Measurements from ENCODE around the gene ATXN7L2.

DNA sequence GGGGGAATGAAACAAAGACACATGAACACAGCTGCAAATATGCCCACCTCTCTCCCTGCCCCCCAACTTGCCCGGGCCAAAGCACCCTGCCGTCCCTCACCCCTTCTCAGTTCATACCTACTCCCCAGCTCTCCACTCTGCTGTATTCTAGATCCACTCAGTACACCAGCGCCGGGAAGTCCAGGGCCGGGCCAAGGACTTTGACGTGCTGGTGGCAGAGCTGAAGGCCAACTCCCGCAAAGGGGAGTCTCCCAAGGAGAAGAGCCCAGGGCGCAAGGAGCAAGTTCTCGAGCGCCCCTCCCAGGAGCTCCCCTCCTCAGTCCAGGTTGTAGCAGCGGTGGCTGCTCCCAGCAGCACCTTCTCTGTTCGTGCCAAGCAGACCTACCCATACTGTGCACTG lies 5.0 kb downstream of the ATXN7L2 start:
- no peak for TF ChIP-seq CBX3 (IDR thresholded peaks at IDR 0.05; ENCODE audit: borderline replicate concordance, low read depth)
- TF ChIP-seq, protein P1, sequence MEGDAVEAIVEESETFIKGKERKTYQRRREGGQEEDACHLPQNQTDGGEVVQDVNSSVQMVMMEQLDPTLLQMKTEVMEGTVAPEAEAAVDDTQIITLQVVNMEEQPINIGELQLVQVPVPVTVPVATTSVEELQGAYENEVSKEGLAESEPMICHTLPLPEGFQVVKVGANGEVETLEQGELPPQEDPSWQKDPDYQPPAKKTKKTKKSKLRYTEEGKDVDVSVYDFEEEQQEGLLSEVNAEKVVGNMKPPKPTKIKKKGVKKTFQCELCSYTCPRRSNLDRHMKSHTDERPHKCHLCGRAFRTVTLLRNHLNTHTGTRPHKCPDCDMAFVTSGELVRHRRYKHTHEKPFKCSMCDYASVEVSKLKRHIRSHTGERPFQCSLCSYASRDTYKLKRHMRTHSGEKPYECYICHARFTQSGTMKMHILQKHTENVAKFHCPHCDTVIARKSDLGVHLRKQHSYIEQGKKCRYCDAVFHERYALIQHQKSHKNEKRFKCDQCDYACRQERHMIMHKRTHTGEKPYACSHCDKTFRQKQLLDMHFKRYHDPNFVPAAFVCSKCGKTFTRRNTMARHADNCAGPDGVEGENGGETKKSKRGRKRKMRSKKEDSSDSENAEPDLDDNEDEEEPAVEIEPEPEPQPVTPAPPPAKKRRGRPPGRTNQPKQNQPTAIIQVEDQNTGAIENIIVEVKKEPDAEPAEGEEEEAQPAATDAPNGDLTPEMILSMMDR (IDR thresholded peaks at IDR 0.05 in 2 of 3, conservative IDR thresholded peaks at IDR 0.05 in 1 of 3; ENCODE audit: control insufficient read depth in 2 of 3, extremely low read depth in 1 of 3, insufficient read depth in 1 of 3, low read depth in 3 of 3, low read length in 3 of 3): no peak
- TF ChIP-seq BCL3 (IDR thresholded peaks at IDR 0.05; ENCODE audit: borderline replicate concordance, insufficient read depth, low read depth, low read length, poor library complexity, severe bottlenecking): no peak
- no peak for TF ChIP-seq MTA3 (IDR thresholded peaks at IDR 0.05; ENCODE audit: borderline replicate concordance, low read length)
- no peak for TF ChIP-seq PML (IDR thresholded peaks at IDR 0.05; ENCODE audit: low read length)
- TF ChIP-seq JUND (IDR thresholded peaks at IDR 0.05; ENCODE audit: low read depth, low read length): no peak
- TF ChIP-seq SP1 (IDR thresholded peaks at IDR 0.05; ENCODE audit: low read depth, low read length): no peak

Data from GM12878 (cell line).